Common myeloid progenitor, CD34-positive (primary cell): ENCODE results near the gene ENSA.

Source experiments
- CTCF ChIA-PET: fragments of 350-600 bp; sonication (Branson Sonifier 250); formaldehyde crosslinking; loops from one replicate; lab custom pipeline; 2021; ENCODE audit warnings: antibody characterized with exemption; lab: Charles Lee
- POLR2A ChIA-PET: fragments of 350-600 bp; sonication (Branson Sonifier 250); formaldehyde crosslinking; loops from one replicate; lab custom pipeline; 2021; ENCODE audit warnings: antibody characterized with exemption; lab: Charles Lee
- DNase-seq, 3 donors: peaks; one replicate each; pipeline versions ENCODE4 v3.0.0 to v3.0.0-alpha.2; 2013
- H3K27ac ChIP-seq, 2 experiments: 1 replicate in 1 of 2; 2 replicates in 1 of 2; pipeline ENCODE4 v1.7.0; 2013; ENCODE audit warnings: inconsistent platforms in 2 of 2, low read length in 2 of 2, mild to moderate bottlenecking in 2 of 2, low read depth in 1 of 2, moderate library complexity in 1 of 2; ENCODE audit not compliant: severe bottlenecking in 2 of 2, insufficient read depth in 1 of 2, poor library complexity in 1 of 2
- H3K27me3 ChIP-seq, 5 experiments: replicated peaks in 2 of 5; 1 replicate in 3 of 5; 2 replicates in 2 of 5; pipeline versions ENCODE4 v1.6.1 to v1.7.0; 2013; ENCODE audit warnings: low read length in 4 of 5, mild to moderate bottlenecking in 2 of 5, moderate library complexity in 2 of 5, inconsistent platforms in 1 of 5; ENCODE audit not compliant: insufficient read depth in 5 of 5, control insufficient read depth in 4 of 5
- H3K36me3 ChIP-seq, 4 experiments: 1 replicate in 2 of 4; 2 replicates in 2 of 4; pipeline versions ENCODE4 v1.6.1 to v1.7.0; 2013; ENCODE audit warnings: low read length in 3 of 4, control low read depth in 1 of 4, mild to moderate bottlenecking in 1 of 4; ENCODE audit not compliant: control insufficient read depth in 4 of 4, insufficient read depth in 4 of 4
- H3K4me1 ChIP-seq, 4 experiments: 1 replicate in 3 of 4; 2 replicates in 1 of 4; pipeline versions ENCODE4 v1.6.1 to v1.7.1; 2013; ENCODE audit warnings: low read length in 3 of 4, mild to moderate bottlenecking in 3 of 4, control low read depth in 1 of 4, inconsistent platforms in 1 of 4, moderate library complexity in 1 of 4; ENCODE audit not compliant: control insufficient read depth in 4 of 4, insufficient read depth in 4 of 4; ENCODE audit errors: control extremely low read depth in 1 of 4
- H3K4me3 ChIP-seq, 7 experiments: 1 replicate in 4 of 7; 2 replicates in 3 of 7; pipeline versions ENCODE4 v1.5.1 to v1.7.0; 2013; ENCODE audit warnings: mild to moderate bottlenecking in 7 of 7, low read length in 6 of 7, moderate library complexity in 6 of 7, inconsistent platforms in 2 of 7, low read depth in 2 of 7, control low read depth in 1 of 7; ENCODE audit not compliant: insufficient read depth in 4 of 7, control insufficient read depth in 1 of 7; ENCODE audit errors: extremely low read depth in 1 of 7
- H3K9me3 ChIP-seq, 5 experiments: 1 replicate in 4 of 5; 2 replicates in 1 of 5; pipeline versions ENCODE4 v1.6.1 to v1.7.1; 2013; ENCODE audit warnings: low read length in 4 of 5, mild to moderate bottlenecking in 2 of 5, inconsistent platforms in 1 of 5, low read depth in 1 of 5, moderate library complexity in 1 of 5; ENCODE audit not compliant: control insufficient read depth in 4 of 5, insufficient read depth in 2 of 5; ENCODE audit errors: control extremely low read depth in 1 of 5
- whole genome bisulfite sequencing: methylation state at CpG from one replicate; pipeline ENCODE4 v1.1.5; 2013; ENCODE audit not compliant: insufficient coverage; 5-methylcytosine and 5-hydroxymethylcytosine counted together

Gene ENSA

GRCh38 chr1:150622303-150622975 lies 7.0 kb downstream of the ENSA start:
- H3K4me1 ChIP-seq: peaks cover 20 to 43% (median 25%) of the 10 kb centered on the region in 4 experiments
- WGBS: 20% methylated on average over 2 of the region's 8 CpGs
- CTCF ChIA-PET: interaction anchor here (0.8 to 8.4 kb wide), 10 partner anchors 9 to 59 kb away, joined by 3 to 152 read pairs (median 4); partner anchors contain the start of gene MCL1
- peak overlapping the region in 2 of 7 experiments; percentile 30 to 38 for H3K4me3 ChIP-seq
- H3K9me3 ChIP-seq: no peaks in the 10 kb centered on the region
- H3K27me3 ChIP-seq: no peaks in the 10 kb centered on the region
- peak overlapping the region; percentile 19 to 67 for H3K27ac ChIP-seq
- POLR2A ChIA-PET: interaction anchor here (1.0 to 1.8 kb wide), 4 partner anchors 9 to 47 kb away, joined by 4 to 18 read pairs (median 4); partner anchors contain the start of gene MCL1
- peak in 1 of 3 donors; percentile 29 for DNase-seq
- H3K36me3 ChIP-seq: peaks cover 21 to 64% (median 41%) of the 10 kb centered on the region in 4 experiments

GRCh38 chr1:150621497-150622302 lies 7.7 kb downstream of the ENSA start:
- Histone ChIP-seq H3K9me3 (no peaks in the 10 kb centered on the region), H3K4me3 (peak overlapping the region in 2 of 7 experiments; percentile 30 to 38), H3K4me1 (peaks cover 15 to 41% (median 25%) of the 10 kb centered on the region in 4 experiments), H3K36me3 (peaks cover 18 to 63% (median 40%) of the 10 kb centered on the region in 4 experiments), H3K27ac (peak overlapping the region; percentile 19 to 67), H3K27me3 (no peaks in the 10 kb centered on the region)
- peak; percentile 71 to 84 (median 81) for DNase-seq
- WGBS: 44% methylated on average over 4 of the region's 8 CpGs
- ChIA-PET POLR2A (interaction anchor here (1.0 to 1.8 kb wide), 3 partner anchors 8 to 61 kb away, joined by 3 to 18 read pairs (median 4); partner anchors contain the start of gene MCL1), CTCF (interaction anchor here (0.6 to 8.4 kb wide), 11 partner anchors 8 to 506 kb away, joined by 3 to 152 read pairs (median 6); partner anchors contain the start of gene MCL1)

GRCh38 chr1:150620919-150621318 lies 8.5 kb downstream of the ENSA start:
- H3K4me1 ChIP-seq: peaks cover 16 to 43% (median 26%) of the 10 kb centered on the region in 4 experiments
- DNase-seq: no peak
- no peak overlapping the region for H3K4me3 ChIP-seq
- no CpG with 5 or more reads among the region's 2 CpGs for WGBS
- H3K27ac ChIP-seq: peak overlapping the region in 1 of 2 experiments; percentile 67
- H3K27me3 ChIP-seq: no peaks in the 10 kb centered on the region
- CTCF ChIA-PET: interaction anchor here (0.6 to 8.4 kb wide), 12 partner anchors 7 to 505 kb away, joined by 3 to 152 read pairs (median 6); partner anchors contain the start of genes ENSA and MCL1
- peaks cover 15 to 59% (median 37%) of the 10 kb centered on the region in 4 experiments for H3K36me3 ChIP-seq
- POLR2A ChIA-PET: interaction anchor here (0.7 to 2.1 kb wide), 7 partner anchors 8 to 60 kb away, joined by 3 to 18 read pairs (median 5); partner anchors contain the start of genes ENSA and MCL1
- no peaks in the 10 kb centered on the region for H3K9me3 ChIP-seq

- no peaks in the 10 kb centered on the region for H3K27me3 ChIP-seq
- POLR2A ChIA-PET: interaction anchor here (0.6 to 2.1 kb wide), 8 partner anchors 9 to 59 kb away, joined by 4 to 15 read pairs (median 5); partner anchors contain the start of genes ENSA and MCL1
- H3K4me1 ChIP-seq: peaks cover 19 to 53% (median 35%) of the 10 kb centered on the region in 4 experiments
- DNase-seq: peak; percentile 67 to 81 (median 81)
- H3K36me3 ChIP-seq: peaks cover 12 to 62% (median 31%) of the 10 kb centered on the region in 4 experiments
- H3K9me3 ChIP-seq: no peaks in the 10 kb centered on the region
- H3K4me3 ChIP-seq: no peak overlapping the region
- WGBS: 19% methylated on average over 4 of the region's 4 CpGs
- peak overlapping the region; percentile 27 to 67 for H3K27ac ChIP-seq
- CTCF ChIA-PET: interaction anchor here (0.6 to 8.4 kb wide), 15 partner anchors 8 to 396 kb away, joined by 3 to 152 read pairs (median 6); partner anchors contain the start of genes ENSA and MCL1
These were observed 9.6 kb downstream of the ENSA start for GRCh38 chr1:150619576-150620509.

- H3K4me1 ChIP-seq: peaks cover 29 to 64% (median 59%) of the 10 kb centered on the region in 4 experiments
- peaks cover 7 to 34% (median 21%) of the 10 kb centered on the region in 4 experiments for H3K36me3 ChIP-seq
- ChIA-PET CTCF (interaction anchor here (0.7 to 3.4 kb wide), 4 partner anchors 13 to 56 kb away, joined by 4 to 17 read pairs (median 10); partner anchors contain the start of genes ENSA and MCL1), POLR2A (interaction anchor here (1.1 to 1.4 kb wide), 2 partner anchors 36 to 53 kb away, joined by 3 to 8 read pairs; partner anchors contain the start of gene MCL1)
- peak overlapping the region; percentile 6 to 99 for H3K27ac ChIP-seq
- H3K4me3 ChIP-seq: no peak overlapping the region
- 90% methylated on average over 12 of the region's 12 CpGs for WGBS
- no peaks in the 10 kb centered on the region for H3K27me3 ChIP-seq
- H3K9me3 ChIP-seq: no peaks in the 10 kb centered on the region
- no peak for DNase-seq
These were observed 13.8 kb downstream of the ENSA start for GRCh38 chr1:150615346-150616201.
